ENCODE results near the gene NR1H3. TPM values are rescaled to one million over a fixed set of nuclear protein-coding genes. Genes with fewer than 3 reads are reported as not detected.

Gene NR1H3
- total and polyA plus RNA-seq, 2 experiments from 2014 or later, result 4.9 to 7.2 TPM

DNA sequence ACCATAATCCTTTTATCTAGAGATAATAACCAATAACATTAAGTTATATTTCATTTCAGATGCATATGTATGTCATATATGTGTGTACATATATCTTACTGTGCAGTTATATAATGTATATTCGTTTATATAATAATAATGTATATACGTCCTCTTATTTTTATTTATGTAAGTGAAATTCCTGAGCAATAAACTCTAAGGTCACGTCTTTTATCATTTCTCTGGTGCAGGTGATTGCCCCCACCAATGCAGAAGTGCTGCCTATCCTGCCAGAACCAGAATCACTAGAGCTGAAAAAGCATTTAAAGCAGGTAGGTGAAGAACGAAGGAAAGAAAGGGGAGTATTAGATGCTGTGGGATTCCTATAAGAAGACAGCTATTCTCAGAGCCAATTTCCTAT lies 21.0 kb downstream of the NR1H3 start:
- Histone ChIP-seq H4K20me1 (ENCODE audit: insufficient read depth) (0 out of 2 replicates have a peak, but pooled peaks cover 1% of the 10 kb centered on the region), H3K9me2 (ENCODE audit: insufficient read depth) (no peaks in the 10 kb centered on the region), H3K4me3 (no peak overlapping the region), H3K36me3 (ENCODE audit: low read depth) (peaks cover 40% of the 10 kb centered on the region), H3K27me3 (replicated peaks; ENCODE audit: insufficient read depth) (no peaks in the 10 kb centered on the region), H3K9me3 (ENCODE audit: low read depth) (no peaks in the 10 kb centered on the region), H3K79me2 (ENCODE audit: insufficient read depth) (peaks cover 24% of the 10 kb centered on the region), H3K9ac (no peak overlapping the region), H2AFZ (no peak overlapping the region), H3K4me1 (ENCODE audit: insufficient read depth) (no peaks in the 10 kb centered on the region), H3F3A (ENCODE audit: insufficient read depth) (no peaks in the 10 kb centered on the region), H3K27ac (no peak overlapping the region), H3K4me2 (ENCODE audit: unreplicated experiment) (no peak overlapping the region)
- TF ChIP-seq EZH2 (IDR thresholded peaks at IDR 0.05; ENCODE audit: insufficient read depth, poor library complexity, severe bottlenecking) (no peak), EZH2phosphoT487 (IDR thresholded peaks at IDR 0.05; ENCODE audit: insufficient read depth, low read depth) (no peak)
- DNase-seq, result no peak
- 96% methylated on average over 4 of the region's 4 CpGs for WGBS, 2 experiments (ENCODE audit: low coverage in 1 of 2, low lambda C conversion rate in 2 of 2, missing lambda C conversion rate in 2 of 2)
- in situ Hi-C loops (cut with MboI), result no loop called here

DNA sequence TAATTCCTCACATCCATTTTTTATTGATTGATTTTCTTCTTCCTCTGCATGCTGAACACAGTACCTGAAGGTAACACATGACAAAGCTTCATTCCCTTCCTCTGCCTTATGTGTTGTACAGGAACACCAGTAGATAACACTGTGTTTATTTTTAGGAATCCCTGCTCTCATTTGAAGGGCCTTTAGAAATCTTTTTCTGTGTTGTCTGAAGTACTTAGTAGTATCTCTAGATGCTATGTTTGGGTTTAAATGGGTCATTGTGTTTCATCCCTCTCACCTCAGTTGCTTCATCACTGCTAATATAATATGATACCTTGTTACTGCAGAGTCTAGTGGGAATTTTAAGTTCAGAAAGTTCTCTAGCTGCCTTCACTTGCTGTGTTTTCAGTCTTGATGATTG lies 22.3 kb downstream of the NR1H3 start:
- no peak overlapping the region for H3K9ac ChIP-seq
- no peak overlapping the region for H3K4me2 ChIP-seq (ENCODE audit: unreplicated experiment)
- peaks cover 10% of the 10 kb centered on the region; the same call in 1 of the 2 replicates for H3K79me2 ChIP-seq (ENCODE audit: insufficient read depth)
- H4K20me1 ChIP-seq (ENCODE audit: insufficient read depth), result no peaks in the 10 kb centered on the region
- DNase-seq, result no peak
- no peaks in the 10 kb centered on the region for H3K27me3 ChIP-seq (replicated peaks; ENCODE audit: insufficient read depth)
- in situ Hi-C loops (cut with MboI), result no loop called here
- peaks cover 50% of the 10 kb centered on the region for H3K36me3 ChIP-seq (ENCODE audit: low read depth)
- no peaks in the 10 kb centered on the region for H3K9me3 ChIP-seq (ENCODE audit: low read depth)
- no peaks in the 10 kb centered on the region for H3K4me1 ChIP-seq (ENCODE audit: insufficient read depth)
- no peak overlapping the region for H2AFZ ChIP-seq
- H3F3A ChIP-seq (ENCODE audit: insufficient read depth), result no peaks in the 10 kb centered on the region
- no peak overlapping the region for H3K27ac ChIP-seq
- H3K4me3 ChIP-seq, result no peak overlapping the region
- no peaks in the 10 kb centered on the region for H3K9me2 ChIP-seq (ENCODE audit: insufficient read depth)
- TF ChIP-seq EZH2 (IDR thresholded peaks at IDR 0.05; ENCODE audit: insufficient read depth, poor library complexity, severe bottlenecking), result no peak
- no peak for TF ChIP-seq EZH2phosphoT487 (IDR thresholded peaks at IDR 0.05; ENCODE audit: insufficient read depth, low read depth)

DNA sequence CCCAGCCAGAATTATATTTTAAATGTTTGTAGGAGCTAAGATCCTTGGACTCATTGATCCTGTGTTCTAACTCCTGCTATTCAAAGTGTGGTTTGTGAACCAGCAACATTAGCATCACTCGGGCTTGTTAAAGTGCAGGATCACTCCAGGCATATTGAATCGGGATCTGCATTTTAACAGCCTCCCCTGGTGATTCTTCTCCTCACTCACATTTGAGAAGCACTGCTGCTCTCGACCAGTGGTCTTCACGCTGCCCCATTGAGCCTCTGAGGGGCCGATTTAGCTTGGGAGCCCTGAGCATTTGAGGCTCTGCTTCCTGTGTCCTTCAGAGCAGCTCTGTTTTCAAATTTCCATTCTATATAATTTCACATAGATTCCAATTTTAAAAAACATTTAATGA lies 23.1 kb downstream of the NR1H3 start:
- no peak overlapping the region for H3K9ac ChIP-seq
- DNase-seq, result no peak
- no peaks in the 10 kb centered on the region for H3K9me3 ChIP-seq (ENCODE audit: low read depth)
- H3K4me1 ChIP-seq (ENCODE audit: insufficient read depth), result no peaks in the 10 kb centered on the region
- H4K20me1 ChIP-seq (ENCODE audit: insufficient read depth), result no peaks in the 10 kb centered on the region
- no peaks in the 10 kb centered on the region for H3F3A ChIP-seq (ENCODE audit: insufficient read depth)
- TF ChIP-seq EZH2phosphoT487 (IDR thresholded peaks at IDR 0.05; ENCODE audit: insufficient read depth, low read depth) (no peak), EZH2 (IDR thresholded peaks at IDR 0.05; ENCODE audit: insufficient read depth, poor library complexity, severe bottlenecking) (no peak)
- H3K79me2 ChIP-seq (ENCODE audit: insufficient read depth), result 0 out of 2 replicates have a peak, but pooled peaks cover 6% of the 10 kb centered on the region
- WGBS, 2 experiments (ENCODE audit: low coverage in 1 of 2, low lambda C conversion rate in 2 of 2, missing lambda C conversion rate in 2 of 2), result 72 to 75% methylated on average over 5 of the region's 5 CpGs
- no peaks in the 10 kb centered on the region for H3K27me3 ChIP-seq (replicated peaks; ENCODE audit: insufficient read depth)
- no peaks in the 10 kb centered on the region for H3K9me2 ChIP-seq (ENCODE audit: insufficient read depth)
- H3K4me2 ChIP-seq (ENCODE audit: unreplicated experiment), result no peak overlapping the region
- peaks cover 50% of the 10 kb centered on the region for H3K36me3 ChIP-seq (ENCODE audit: low read depth)
- no peak overlapping the region for H3K27ac ChIP-seq
- no peak overlapping the region for H3K4me3 ChIP-seq
- in situ Hi-C loops (cut with MboI), result no loop called here
- H2AFZ ChIP-seq, result no peak overlapping the region

DNA sequence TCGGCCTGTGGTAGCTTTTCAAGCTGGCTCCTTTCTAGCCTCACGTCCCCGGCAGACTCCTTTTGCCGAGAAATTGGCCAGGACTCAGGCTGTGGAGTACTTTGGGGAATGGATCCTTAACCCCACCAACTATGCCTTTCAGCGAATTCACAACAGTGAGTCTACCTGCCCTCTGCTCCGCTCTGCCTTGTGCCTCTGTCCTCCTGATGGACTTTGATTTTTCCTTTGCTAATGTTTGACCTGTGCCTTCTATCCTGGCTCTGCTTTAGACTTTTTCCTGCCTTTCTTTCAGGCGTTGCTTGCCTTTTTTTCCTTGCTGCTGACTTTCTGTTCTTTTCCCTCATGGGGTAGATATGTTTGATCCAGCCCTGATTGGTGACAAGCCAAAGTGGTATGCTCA lies 24.7 kb downstream of the NR1H3 start:
- DNase-seq, result no peak
- H3K79me2 ChIP-seq (ENCODE audit: insufficient read depth), result no peaks in the 10 kb centered on the region
- no peak for TF ChIP-seq EZH2 (IDR thresholded peaks at IDR 0.05; ENCODE audit: insufficient read depth, poor library complexity, severe bottlenecking)
- no peak overlapping the region for H3K9ac ChIP-seq
- H3K9me2 ChIP-seq (ENCODE audit: insufficient read depth), result no peaks in the 10 kb centered on the region
- WGBS, 2 experiments (ENCODE audit: low coverage in 1 of 2, low lambda C conversion rate in 2 of 2, missing lambda C conversion rate in 2 of 2), result 97 to 98% methylated on average over 7 of the region's 7 CpGs
- no peaks in the 10 kb centered on the region for H3K4me1 ChIP-seq (ENCODE audit: insufficient read depth)
- no peaks in the 10 kb centered on the region for H3K27me3 ChIP-seq (replicated peaks; ENCODE audit: insufficient read depth)
- H2AFZ ChIP-seq, result no peak overlapping the region
- no peak overlapping the region for H3K4me2 ChIP-seq (ENCODE audit: unreplicated experiment)
- no peak overlapping the region for H3K27ac ChIP-seq
- H4K20me1 ChIP-seq (ENCODE audit: insufficient read depth), result no peaks in the 10 kb centered on the region
- in situ Hi-C loops (cut with MboI), result no loop called here
- no peak overlapping the region for H3K4me3 ChIP-seq
- H3F3A ChIP-seq (ENCODE audit: insufficient read depth), result no peaks in the 10 kb centered on the region
- peaks cover 42% of the 10 kb centered on the region; the same call in 1 of the 2 replicates for H3K36me3 ChIP-seq (ENCODE audit: low read depth)
- H3K9me3 ChIP-seq (ENCODE audit: low read depth), result no peaks in the 10 kb centered on the region

DNA sequence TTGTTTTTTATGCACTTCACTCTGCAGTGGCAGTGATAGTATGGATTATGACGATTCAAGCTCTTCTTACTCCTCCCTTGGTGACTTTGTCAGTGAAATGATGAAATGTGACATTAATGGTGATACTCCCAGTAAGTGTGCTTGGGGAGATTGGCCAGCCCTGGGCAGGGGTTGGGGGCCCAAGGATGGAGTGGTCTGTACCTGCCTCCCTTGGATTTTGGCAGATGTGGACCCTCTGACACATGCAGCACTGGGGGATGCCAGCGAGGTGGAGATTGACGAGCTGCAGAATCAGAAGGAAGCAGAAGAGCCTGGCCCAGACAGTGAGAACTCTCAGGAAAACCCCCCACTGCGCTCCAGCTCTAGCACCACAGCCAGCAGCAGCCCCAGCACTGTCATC lies 26.4 kb downstream of the NR1H3 start:
- H3K27me3 ChIP-seq (replicated peaks; ENCODE audit: insufficient read depth), result no peaks in the 10 kb centered on the region
- H3K79me2 ChIP-seq (ENCODE audit: insufficient read depth), result no peaks in the 10 kb centered on the region
- H3K36me3 ChIP-seq (ENCODE audit: low read depth), result peaks cover 36% of the 10 kb centered on the region; the same call in 1 of the 2 replicates
- in situ Hi-C loops (cut with MboI), result no loop called here
- H3K4me2 ChIP-seq (ENCODE audit: unreplicated experiment), result no peak overlapping the region
- no peaks in the 10 kb centered on the region for H3K9me3 ChIP-seq (ENCODE audit: low read depth)
- TF ChIP-seq EZH2phosphoT487 (IDR thresholded peaks at IDR 0.05; ENCODE audit: insufficient read depth, low read depth), result no peak
- TF ChIP-seq EZH2 (IDR thresholded peaks at IDR 0.05; ENCODE audit: insufficient read depth, poor library complexity, severe bottlenecking), result no peak
- WGBS, 2 experiments (ENCODE audit: low coverage in 1 of 2, low lambda C conversion rate in 2 of 2, missing lambda C conversion rate in 2 of 2), result 97% methylated on average over 4 of the region's 4 CpGs
- no peaks in the 10 kb centered on the region for H3F3A ChIP-seq (ENCODE audit: insufficient read depth)
- no peak for DNase-seq
- no peaks in the 10 kb centered on the region for H3K4me1 ChIP-seq (ENCODE audit: insufficient read depth)
- H3K9me2 ChIP-seq (ENCODE audit: insufficient read depth), result no peaks in the 10 kb centered on the region
- no peak overlapping the region for H2AFZ ChIP-seq
- no peaks in the 10 kb centered on the region for H4K20me1 ChIP-seq (ENCODE audit: insufficient read depth)
- H3K4me3 ChIP-seq, result no peak overlapping the region
- H3K27ac ChIP-seq, result no peak overlapping the region
- H3K9ac ChIP-seq, result no peak overlapping the region

Measured in GM23248 (cell line).